ENCODE results near the gene LILRB1.
"Not testable (repeated sequence)": the region's sequence is repeated elsewhere in the genome, so short reads cannot be mapped to it uniquely, and the experiment has no call there.

Gene LILRB1

GRCh38 chr19:54630782-54631181 is 498 bp downstream of the LILRB1 start:
- DNase-seq (ENCODE audit: insufficient read length, low spot score) (no peak), FAIRE-seq (no peak)
- no peak for TF ChIP-seq CTCF (IDR thresholded peaks at IDR 0.05; ENCODE audit: insufficient read depth, missing control alignments)

- not testable (repeated sequence) for FAIRE-seq; DNase-seq (ENCODE audit: insufficient read length, low spot score)
These were observed 1.4 kb downstream of the LILRB1 start for GRCh38 chr19:54631489-54632337.

GRCh38 chr19:54632517-54632916 is 2.2 kb downstream of the LILRB1 start:
- FAIRE-seq: not testable (repeated sequence)

GRCh38 chr19:54633401-54633800 is 3.1 kb downstream of the LILRB1 start:
- no peak for TF ChIP-seq CTCF (IDR thresholded peaks at IDR 0.05; ENCODE audit: insufficient read depth, missing control alignments)
- DNase-seq (ENCODE audit: insufficient read length, low spot score): no peak
- FAIRE-seq: no peak

More at GRCh38 chr19:54632517-54632916, 2.2 kb downstream of the LILRB1 start:
- not testable (repeated sequence) for DNase-seq (ENCODE audit: insufficient read length, low spot score)

- DNase-seq (ENCODE audit: insufficient read length, low spot score); FAIRE-seq: not testable (repeated sequence)
These were observed 5.8 kb downstream of the LILRB1 start for GRCh38 chr19:54636081-54636480.

GRCh38 chr19:54638683-54639082 is 8.4 kb downstream of the LILRB1 start:
- TF ChIP-seq CTCF (IDR thresholded peaks at IDR 0.05; ENCODE audit: insufficient read depth, missing control alignments): no peak
- no peak for DNase-seq (ENCODE audit: insufficient read length, low spot score)
- FAIRE-seq: no peak

- not testable (repeated sequence) for FAIRE-seq
These were observed 12.7 kb downstream of the LILRB1 start for GRCh38 chr19:54642953-54643352.

GRCh38 chr19:54643583-54643982 is 13.3 kb downstream of the LILRB1 start:
- not testable (repeated sequence) for FAIRE-seq; DNase-seq (ENCODE audit: insufficient read length, low spot score)

More at GRCh38 chr19:54642953-54643352, 12.7 kb downstream of the LILRB1 start:
- not testable (repeated sequence) for DNase-seq (ENCODE audit: insufficient read length, low spot score)

GRCh38 chr19:54644056-54644455 is 13.8 kb downstream of the LILRB1 start:
- FAIRE-seq (no peak), DNase-seq (ENCODE audit: insufficient read length, low spot score) (no peak)
- no peak for TF ChIP-seq CTCF (IDR thresholded peaks at IDR 0.05; ENCODE audit: insufficient read depth, missing control alignments)

- FAIRE-seq (no peak), DNase-seq (ENCODE audit: insufficient read length, low spot score) (no peak)
- TF ChIP-seq CTCF (IDR thresholded peaks at IDR 0.05; ENCODE audit: insufficient read depth, missing control alignments): no peak
These were observed 16.1 kb downstream of the LILRB1 start for GRCh38 chr19:54646331-54646841.
